Measurements from ENCODE around the gene CALCR.
"Not testable (repeated sequence)": the region's sequence is repeated elsewhere in the genome, so short reads cannot be mapped to it uniquely, and the experiment has no call there.

CALCR gene

DNA sequence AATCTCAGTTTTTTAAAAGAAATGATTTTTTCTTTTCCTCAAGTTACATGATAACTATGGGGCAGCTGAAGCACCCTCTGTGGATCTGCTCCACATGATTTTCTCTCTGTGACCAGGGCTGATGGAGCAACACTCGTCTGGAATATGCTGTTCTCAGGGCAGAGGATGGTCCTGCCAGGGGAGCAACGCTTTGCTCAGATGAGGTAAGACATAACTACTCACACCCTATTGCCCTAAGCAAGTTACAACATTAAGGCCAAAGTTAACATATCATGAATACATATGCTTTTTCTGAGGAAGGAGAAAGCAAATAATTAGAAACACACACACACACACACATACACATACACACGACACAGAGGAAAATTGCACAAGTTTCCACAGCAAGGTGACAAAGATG is 71.4 kb downstream of the CALCR start:
- no peak for TF ChIP-seq GABPA (IDR thresholded peaks at IDR 0.05; ENCODE audit: low read depth)
- TF ChIP-seq SPI1 (IDR thresholded peaks at IDR 0.05; ENCODE audit: borderline replicate concordance, low read depth) = no peak
- TF ChIP-seq, protein P1, sequence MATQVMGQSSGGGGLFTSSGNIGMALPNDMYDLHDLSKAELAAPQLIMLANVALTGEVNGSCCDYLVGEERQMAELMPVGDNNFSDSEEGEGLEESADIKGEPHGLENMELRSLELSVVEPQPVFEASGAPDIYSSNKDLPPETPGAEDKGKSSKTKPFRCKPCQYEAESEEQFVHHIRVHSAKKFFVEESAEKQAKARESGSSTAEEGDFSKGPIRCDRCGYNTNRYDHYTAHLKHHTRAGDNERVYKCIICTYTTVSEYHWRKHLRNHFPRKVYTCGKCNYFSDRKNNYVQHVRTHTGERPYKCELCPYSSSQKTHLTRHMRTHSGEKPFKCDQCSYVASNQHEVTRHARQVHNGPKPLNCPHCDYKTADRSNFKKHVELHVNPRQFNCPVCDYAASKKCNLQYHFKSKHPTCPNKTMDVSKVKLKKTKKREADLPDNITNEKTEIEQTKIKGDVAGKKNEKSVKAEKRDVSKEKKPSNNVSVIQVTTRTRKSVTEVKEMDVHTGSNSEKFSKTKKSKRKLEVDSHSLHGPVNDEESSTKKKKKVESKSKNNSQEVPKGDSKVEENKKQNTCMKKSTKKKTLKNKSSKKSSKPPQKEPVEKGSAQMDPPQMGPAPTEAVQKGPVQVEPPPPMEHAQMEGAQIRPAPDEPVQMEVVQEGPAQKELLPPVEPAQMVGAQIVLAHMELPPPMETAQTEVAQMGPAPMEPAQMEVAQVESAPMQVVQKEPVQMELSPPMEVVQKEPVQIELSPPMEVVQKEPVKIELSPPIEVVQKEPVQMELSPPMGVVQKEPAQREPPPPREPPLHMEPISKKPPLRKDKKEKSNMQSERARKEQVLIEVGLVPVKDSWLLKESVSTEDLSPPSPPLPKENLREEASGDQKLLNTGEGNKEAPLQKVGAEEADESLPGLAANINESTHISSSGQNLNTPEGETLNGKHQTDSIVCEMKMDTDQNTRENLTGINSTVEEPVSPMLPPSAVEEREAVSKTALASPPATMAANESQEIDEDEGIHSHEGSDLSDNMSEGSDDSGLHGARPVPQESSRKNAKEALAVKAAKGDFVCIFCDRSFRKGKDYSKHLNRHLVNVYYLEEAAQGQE (IDR thresholded peaks at IDR 0.05; ENCODE audit: insufficient replicate concordance, low read depth) = no peak
- no peak for TF ChIP-seq POLR2AphosphoS5 (IDR thresholded peaks at IDR 0.05; ENCODE audit: low read depth)
- TF ChIP-seq, protein P2, sequence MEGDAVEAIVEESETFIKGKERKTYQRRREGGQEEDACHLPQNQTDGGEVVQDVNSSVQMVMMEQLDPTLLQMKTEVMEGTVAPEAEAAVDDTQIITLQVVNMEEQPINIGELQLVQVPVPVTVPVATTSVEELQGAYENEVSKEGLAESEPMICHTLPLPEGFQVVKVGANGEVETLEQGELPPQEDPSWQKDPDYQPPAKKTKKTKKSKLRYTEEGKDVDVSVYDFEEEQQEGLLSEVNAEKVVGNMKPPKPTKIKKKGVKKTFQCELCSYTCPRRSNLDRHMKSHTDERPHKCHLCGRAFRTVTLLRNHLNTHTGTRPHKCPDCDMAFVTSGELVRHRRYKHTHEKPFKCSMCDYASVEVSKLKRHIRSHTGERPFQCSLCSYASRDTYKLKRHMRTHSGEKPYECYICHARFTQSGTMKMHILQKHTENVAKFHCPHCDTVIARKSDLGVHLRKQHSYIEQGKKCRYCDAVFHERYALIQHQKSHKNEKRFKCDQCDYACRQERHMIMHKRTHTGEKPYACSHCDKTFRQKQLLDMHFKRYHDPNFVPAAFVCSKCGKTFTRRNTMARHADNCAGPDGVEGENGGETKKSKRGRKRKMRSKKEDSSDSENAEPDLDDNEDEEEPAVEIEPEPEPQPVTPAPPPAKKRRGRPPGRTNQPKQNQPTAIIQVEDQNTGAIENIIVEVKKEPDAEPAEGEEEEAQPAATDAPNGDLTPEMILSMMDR (IDR thresholded peaks at IDR 0.05; ENCODE audit: insufficient read depth, low read length) = no peak
- no peak overlapping the region for H3K4me3 ChIP-seq (replicated peaks; ENCODE audit: insufficient read depth, low read length)
- no peak for DNase-seq (ENCODE audit: low read depth in 1 of 2, low spot score in 1 of 2)
- no peak overlapping the region for H3K27ac ChIP-seq (replicated peaks)
- no peaks in the 10 kb centered on the region for H3K27me3 ChIP-seq (ENCODE audit: insufficient read depth, poor library complexity, severe bottlenecking)

DNA sequence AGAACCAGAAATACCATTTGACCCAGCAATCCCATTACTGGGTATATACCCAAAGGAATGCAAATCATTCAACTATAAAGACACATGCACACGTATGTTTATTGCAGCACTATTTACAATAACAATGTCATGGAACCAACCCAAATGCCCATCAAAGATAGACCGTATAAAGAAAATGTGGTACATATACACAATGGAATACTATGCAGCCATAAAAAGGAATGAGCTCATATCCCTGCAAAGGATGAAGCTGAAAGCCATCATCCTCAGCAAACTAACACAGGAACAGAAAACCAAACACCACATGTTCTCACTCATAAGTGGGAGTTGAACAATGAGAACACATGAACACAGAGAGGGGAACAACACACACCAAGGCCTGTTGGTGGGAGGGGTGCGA is 82.7 kb downstream of the CALCR start:
- H3K27ac ChIP-seq (replicated peaks); DNase-seq (ENCODE audit: low read depth in 1 of 2, low spot score in 1 of 2); H3K27me3 ChIP-seq (ENCODE audit: insufficient read depth, poor library complexity, severe bottlenecking); H3K4me3 ChIP-seq (replicated peaks; ENCODE audit: insufficient read depth, low read length): not testable (repeated sequence)

DNA sequence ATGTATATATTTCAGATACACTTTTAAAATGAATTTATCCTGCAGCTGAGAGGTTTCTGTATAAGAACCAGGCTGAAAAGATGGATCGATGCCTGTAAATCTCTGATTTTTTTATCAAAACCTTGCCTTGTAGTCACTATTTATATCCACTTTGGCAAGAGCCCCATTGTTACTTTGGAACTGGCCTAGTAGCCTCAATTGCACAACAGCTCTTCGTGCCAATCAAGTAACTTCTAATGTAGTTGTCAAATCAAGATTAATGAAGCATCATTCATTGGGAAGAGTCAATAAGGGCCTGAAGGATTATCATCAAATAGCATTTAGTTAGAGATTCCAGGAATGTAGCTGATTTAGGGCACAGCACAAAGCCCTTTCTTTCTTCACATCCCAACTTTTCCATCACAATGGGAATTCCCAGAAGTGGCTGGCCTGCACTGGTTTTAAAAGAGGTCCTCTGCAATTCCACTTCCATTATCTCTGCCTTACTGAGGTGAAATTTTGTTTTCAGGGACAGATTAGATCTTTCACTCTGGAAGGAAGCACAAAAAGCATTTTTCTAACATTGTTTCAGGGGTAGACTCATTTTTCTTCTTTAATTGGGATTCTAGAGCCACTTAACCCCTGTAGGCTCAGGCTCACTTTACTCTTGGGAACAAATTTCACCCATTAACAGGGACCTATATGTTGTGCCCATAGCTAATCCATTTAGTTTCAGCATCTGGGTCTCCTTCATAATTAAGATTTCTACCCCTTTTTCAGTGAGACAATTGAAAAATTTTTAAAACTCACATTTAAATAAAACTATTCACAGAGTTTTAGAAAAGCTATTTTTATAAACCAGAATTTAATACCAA is 97.8 kb downstream of the CALCR start:
- Histone ChIP-seq H3K27ac (replicated peaks) (no peak overlapping the region), H3K27me3 (ENCODE audit: insufficient read depth, poor library complexity, severe bottlenecking) (peaks cover 2% of the 10 kb centered on the region), H3K4me3 (replicated peaks; ENCODE audit: insufficient read depth, low read length) (no peak overlapping the region)
- no peak for DNase-seq (ENCODE audit: low read depth in 1 of 2, low spot score in 1 of 2)
- no peak for TF ChIP-seq SPI1 (IDR thresholded peaks at IDR 0.05; ENCODE audit: borderline replicate concordance, low read depth)
- TF ChIP-seq GABPA (IDR thresholded peaks at IDR 0.05; ENCODE audit: low read depth) = no peak
- TF ChIP-seq, protein P1 (IDR thresholded peaks at IDR 0.05; ENCODE audit: insufficient replicate concordance, low read depth) = no peak
- TF ChIP-seq POLR2AphosphoS5 (IDR thresholded peaks at IDR 0.05; ENCODE audit: low read depth) = no peak
- TF ChIP-seq, protein P2 (IDR thresholded peaks at IDR 0.05; ENCODE audit: insufficient read depth, low read length) = no peak

DNA sequence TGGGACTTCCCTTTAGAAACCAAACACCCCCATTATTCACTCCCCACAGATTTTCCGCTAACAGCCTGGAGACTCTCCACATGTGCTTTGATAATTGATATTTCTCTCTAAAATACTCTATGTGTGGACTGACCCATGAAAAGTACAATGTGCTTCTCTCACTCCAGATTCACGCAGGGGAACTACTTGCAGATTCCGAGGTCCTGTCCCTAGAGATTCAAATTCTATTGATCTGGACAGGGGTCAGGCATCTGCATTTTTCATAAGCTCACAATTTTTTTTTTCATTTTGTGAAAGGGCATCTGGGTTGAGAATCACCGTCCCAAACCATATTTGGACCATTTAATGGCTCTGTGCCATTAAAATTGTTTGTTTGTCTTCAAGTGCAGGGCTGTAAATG is 98.7 kb downstream of the CALCR start:
- TF ChIP-seq, protein P2 (IDR thresholded peaks at IDR 0.05; ENCODE audit: insufficient read depth, low read length) = no peak
- TF ChIP-seq GABPA (IDR thresholded peaks at IDR 0.05; ENCODE audit: low read depth) (no peak), SPI1 (IDR thresholded peaks at IDR 0.05; ENCODE audit: borderline replicate concordance, low read depth) (no peak), POLR2AphosphoS5 (IDR thresholded peaks at IDR 0.05; ENCODE audit: low read depth) (no peak)
- TF ChIP-seq, protein P1 (IDR thresholded peaks at IDR 0.05; ENCODE audit: insufficient replicate concordance, low read depth) = no peak
- no peak overlapping the region for H3K4me3 ChIP-seq (replicated peaks; ENCODE audit: insufficient read depth, low read length)
- peaks cover 2% of the 10 kb centered on the region for H3K27me3 ChIP-seq (ENCODE audit: insufficient read depth, poor library complexity, severe bottlenecking)
- H3K27ac ChIP-seq (replicated peaks) = no peak overlapping the region
- no peak for DNase-seq (ENCODE audit: low read depth in 1 of 2, low spot score in 1 of 2)

Measured in HL-60 (cell line).